HG02798 (cell line): ENCODE data around the gene FBN1.

Experiments used
- ATAC-seq: cut with Tn5 transposase; IDR thresholded peaks from one replicate; pipeline ENCODE4 v1.9.1; 2021; ENCODE audit warnings: mild to moderate bottlenecking; ENCODE audit not compliant: unreplicated experiment, poor library complexity

Gene FBN1

GRCh38 chr15:48558226-48558625 is 87.3 kb downstream of the FBN1 start:
- no peak for ATAC-seq

- ATAC-seq: no peak
These were observed 88.2 kb downstream of the FBN1 start for GRCh38 chr15:48557335-48557734.

- ATAC-seq: no peak
These were observed 89.2 kb downstream of the FBN1 start for GRCh38 chr15:48556159-48556897.

- ATAC-seq: no peak
These were observed 90.1 kb downstream of the FBN1 start for GRCh38 chr15:48555241-48555881.

- no peak for ATAC-seq
These were observed 91.4 kb downstream of the FBN1 start for GRCh38 chr15:48554112-48554511.

GRCh38 chr15:48553559-48553958 is 92.0 kb downstream of the FBN1 start:
- ATAC-seq: no peak

GRCh38 chr15:48550822-48551525 is 94.5 kb downstream of the FBN1 start:
- ATAC-seq: no peak

- ATAC-seq: no peak
These were observed 97.1 kb downstream of the FBN1 start for GRCh38 chr15:48548455-48548854.

GRCh38 chr15:48547286-48547685 is 98.2 kb downstream of the FBN1 start:
- no peak for ATAC-seq

- ATAC-seq: no peak
These were observed 99.2 kb downstream of the FBN1 start for GRCh38 chr15:48546296-48546695.

GRCh38 chr15:48544778-48545177 is 100.7 kb downstream of the FBN1 start:
- no peak for ATAC-seq

GRCh38 chr15:48541341-48542278 is 103.9 kb downstream of the FBN1 start:
- peak; percentile 96 for ATAC-seq

- no peak for ATAC-seq
These were observed 104.8 kb downstream of the FBN1 start for GRCh38 chr15:48540756-48541155.

GRCh38 chr15:48538941-48539340 is 106.6 kb downstream of the FBN1 start:
- ATAC-seq: no peak

GRCh38 chr15:48537271-48538113 is 108.0 kb downstream of the FBN1 start:
- ATAC-seq: no peak

GRCh38 chr15:48536681-48537091 is 108.8 kb downstream of the FBN1 start:
- ATAC-seq: no peak

- ATAC-seq: no peak
These were observed 111.5 kb downstream of the FBN1 start for GRCh38 chr15:48533982-48534381.

- no peak for ATAC-seq
These were observed 112.6 kb downstream of the FBN1 start for GRCh38 chr15:48532946-48533345.

- ATAC-seq: no peak
These were observed 115.0 kb downstream of the FBN1 start for GRCh38 chr15:48530528-48530927.
